WTC11 (cell line): Measurements from ENCODE around the gene DTNBP1. TPM values are rescaled to one million over a fixed set of nuclear protein-coding genes. Genes with fewer than 3 reads are reported as not detected.

Source experiments
- ATAC-seq: fragments of 200-7000 bp; cut with Tn5 transposase; 2 replicates; pipeline ENCODE4 v1.10.0; 2021; ENCODE audit warnings: mild to moderate bottlenecking, moderate library complexity
- CTCF ChIA-PET: fragments of 300-600 bp; sonication (Branson Sonifier 250); formaldehyde crosslinking; loops from one replicate; lab custom pipeline; 2021; ENCODE audit warnings: antibody characterized with exemption; lab: Charles Lee
- POLR2A ChIA-PET: fragments of 350-600 bp; sonication (Branson Sonifier 250); formaldehyde crosslinking; loops from one replicate; lab custom pipeline; 2021; ENCODE audit warnings: antibody characterized with exemption; lab: Charles Lee
- DNase-seq: peaks from one replicate; pipeline ENCODE4 v3.0.0; 2021; ENCODE audit warnings: low spot score
- H3K27ac Mint-ChIP-seq: 2 replicates; pipeline ENCODE4 v1.8.0; 2021; ENCODE audit warnings: mixed read lengths
- H3K27me3 Mint-ChIP-seq: 2 replicates; pipeline ENCODE4 v1.8.0; 2021; ENCODE audit warnings: low read depth, mild to moderate bottlenecking, moderate library complexity, mixed read lengths
- H3K36me3 Mint-ChIP-seq: 2 replicates; pipeline ENCODE4 v1.8.0; 2021; ENCODE audit warnings: mixed read lengths
- H3K4me1 Mint-ChIP-seq: 2 replicates; pipeline ENCODE4 v1.8.0; 2022; ENCODE audit warnings: mixed read lengths
- H3K4me3 Mint-ChIP-seq: 2 replicates; pipeline ENCODE4 v1.8.0; 2021; ENCODE audit warnings: mild to moderate bottlenecking, moderate library complexity, mixed read lengths
- H3K9me3 Mint-ChIP-seq: 2 replicates; pipeline ENCODE4 v1.8.0; 2021; ENCODE audit warnings: mixed read lengths
- GRHL2 ChIP-seq: fragments of 250-450 bp; sonication (Bioruptor Pico); IDR thresholded peaks from 2 replicates; pipeline ENCODE4 v1.8.0; 2022; ENCODE audit warnings: mild to moderate bottlenecking, moderate library complexity; ENCODE audit not compliant: insufficient replicate concordance, severe bottlenecking
- GTF2I ChIP-seq: fragments of 250-450 bp; sonication (Bioruptor Pico); conservative IDR thresholded peaks from 2 replicates; pipeline ENCODE4 v1.4.0; 2021; ENCODE audit warnings: mild to moderate bottlenecking
- JAZF1 ChIP-seq: fragments of 250-450 bp; sonication (Bioruptor Pico); IDR thresholded peaks from 2 replicates; pipeline ENCODE4 v1.9.0; 2021; ENCODE audit warnings: moderate library complexity, mild to moderate bottlenecking, inconsistent platforms
- NFE2L1 ChIP-seq: sonication (generic); formaldehyde crosslinking; IDR thresholded peaks from 2 replicates; pipeline ENCODE4 v1.8.1; 2023; ENCODE audit warnings: missing genetic modification reagents
- RORB ChIP-seq: fragments of 250-450 bp; sonication (Bioruptor Pico); IDR thresholded peaks from 2 replicates; pipeline ENCODE4 v1.9.0; 2021; ENCODE audit warnings: mild to moderate bottlenecking
- SMAD3 ChIP-seq: sonication (generic); formaldehyde crosslinking; IDR thresholded peaks from 2 replicates; pipeline ENCODE4 v1.8.0; 2022; ENCODE audit warnings: missing genetic modification reagents, mild to moderate bottlenecking, borderline replicate concordance
- SP1 ChIP-seq: sonication (generic); formaldehyde crosslinking; conservative IDR thresholded peaks from 2 replicates; pipeline ENCODE4 v1.8.1; 2022; ENCODE audit warnings: missing genetic modification reagents
- TEAD1 ChIP-seq: sonication (generic); formaldehyde crosslinking; IDR thresholded peaks from 2 replicates; pipeline ENCODE4 v1.8.0; 2022; ENCODE audit warnings: mild to moderate bottlenecking, missing genetic modification reagents
- TP53 ChIP-seq: sonication (generic); formaldehyde crosslinking; IDR thresholded peaks from 2 replicates; pipeline ENCODE4 v1.8.1; 2023; ENCODE audit warnings: mild to moderate bottlenecking, missing genetic modification reagents
- ZBTB21 ChIP-seq: sonication (generic); formaldehyde crosslinking; IDR thresholded peaks from 2 replicates; pipeline ENCODE4 v1.8.1; 2023; ENCODE audit warnings: mild to moderate bottlenecking, missing genetic modification reagents, borderline replicate concordance
- ZNF138 ChIP-seq: sonication (generic); formaldehyde crosslinking; conservative IDR thresholded peaks from 2 replicates; pipeline ENCODE4 v1.8.1; 2022; ENCODE audit warnings: mild to moderate bottlenecking, moderate library complexity, missing genetic modification reagents
- ZNF219 ChIP-seq: sonication (generic); formaldehyde crosslinking; IDR thresholded peaks from 2 replicates; pipeline ENCODE4 v1.8.0; 2023; ENCODE audit warnings: missing genetic modification reagents, mild to moderate bottlenecking, borderline replicate concordance
- ZNF671 ChIP-seq: fragments of 250-450 bp; sonication (Bioruptor Pico); IDR thresholded peaks from 2 replicates; pipeline ENCODE4 v1.8.0; 2021; ENCODE audit warnings: mild to moderate bottlenecking
- total RNA-seq: library from RNA; stranded (reverse); gene quantifications from 3 replicates; pipeline ENCODE4 v1.2.3, GENCODE V29; 2021
- TF ChIP-seq, protein P1 (sequence below): fragments of 250-450 bp; sonication (Bioruptor Pico); IDR thresholded peaks from 2 replicates; pipeline ENCODE4 v1.9.0; 2021; ENCODE audit warnings: mild to moderate bottlenecking, borderline replicate concordance
- TF ChIP-seq, protein P2 (sequence below): sonication (generic); formaldehyde crosslinking; IDR thresholded peaks from 2 replicates; pipeline ENCODE4 v1.8.0; 2023; ENCODE audit warnings: mild to moderate bottlenecking, missing genetic modification reagents
- TF ChIP-seq, protein P3 (sequence below): sonication (generic); formaldehyde crosslinking; IDR thresholded peaks from 2 replicates; pipeline ENCODE4 v1.8.1; 2022; ENCODE audit warnings: low read depth, mild to moderate bottlenecking, moderate library complexity, missing genetic modification reagents, borderline replicate concordance
- TF ChIP-seq, protein P4 (sequence below): sonication (generic); formaldehyde crosslinking; IDR thresholded peaks from 2 replicates; pipeline ENCODE4 v1.8.0; 2023; ENCODE audit warnings: missing genetic modification reagents
- TF ChIP-seq, protein P5 (sequence below): fragments of 250-450 bp; sonication (Bioruptor Pico); IDR thresholded peaks from 2 replicates; pipeline ENCODE4 v1.9.0; 2021; ENCODE audit warnings: moderate library complexity, mild to moderate bottlenecking, inconsistent platforms, borderline replicate concordance
- TF ChIP-seq, protein P6 (sequence below): sonication (generic); formaldehyde crosslinking; IDR thresholded peaks from 2 replicates; pipeline ENCODE4 v1.8.0; 2022; ENCODE audit warnings: missing genetic modification reagents
- TF ChIP-seq, protein P7 (sequence below): sonication (generic); formaldehyde crosslinking; conservative IDR thresholded peaks from 2 replicates; pipeline ENCODE4 v1.8.1; 2022; ENCODE audit warnings: mild to moderate bottlenecking, missing genetic modification reagents

DTNBP1 gene
- total RNA-seq, 1 experiment from 2014 or later, result 15.1 TPM

DNA sequence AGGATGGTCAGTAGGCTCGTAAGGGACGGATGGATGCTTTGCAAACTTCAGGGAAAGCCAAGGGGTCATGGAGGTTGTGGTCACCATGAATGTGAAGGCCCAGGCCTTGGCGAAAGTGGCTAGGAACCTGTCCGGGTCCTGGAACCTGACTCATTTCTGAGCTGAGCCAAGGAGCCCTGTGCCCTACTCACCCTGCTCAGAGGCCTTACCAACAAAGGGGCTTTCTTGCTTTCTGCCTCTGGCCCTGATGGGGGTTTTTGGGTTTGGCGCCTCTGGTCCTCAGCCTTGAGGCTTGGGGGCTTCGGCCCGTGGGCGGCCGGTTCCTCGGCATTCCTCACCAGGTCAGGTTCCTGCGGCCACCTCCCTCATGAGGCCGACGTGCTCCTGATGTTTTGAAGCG, 155.1 kb downstream of the DTNBP1 start (continued):
- TF ChIP-seq, protein P1, sequence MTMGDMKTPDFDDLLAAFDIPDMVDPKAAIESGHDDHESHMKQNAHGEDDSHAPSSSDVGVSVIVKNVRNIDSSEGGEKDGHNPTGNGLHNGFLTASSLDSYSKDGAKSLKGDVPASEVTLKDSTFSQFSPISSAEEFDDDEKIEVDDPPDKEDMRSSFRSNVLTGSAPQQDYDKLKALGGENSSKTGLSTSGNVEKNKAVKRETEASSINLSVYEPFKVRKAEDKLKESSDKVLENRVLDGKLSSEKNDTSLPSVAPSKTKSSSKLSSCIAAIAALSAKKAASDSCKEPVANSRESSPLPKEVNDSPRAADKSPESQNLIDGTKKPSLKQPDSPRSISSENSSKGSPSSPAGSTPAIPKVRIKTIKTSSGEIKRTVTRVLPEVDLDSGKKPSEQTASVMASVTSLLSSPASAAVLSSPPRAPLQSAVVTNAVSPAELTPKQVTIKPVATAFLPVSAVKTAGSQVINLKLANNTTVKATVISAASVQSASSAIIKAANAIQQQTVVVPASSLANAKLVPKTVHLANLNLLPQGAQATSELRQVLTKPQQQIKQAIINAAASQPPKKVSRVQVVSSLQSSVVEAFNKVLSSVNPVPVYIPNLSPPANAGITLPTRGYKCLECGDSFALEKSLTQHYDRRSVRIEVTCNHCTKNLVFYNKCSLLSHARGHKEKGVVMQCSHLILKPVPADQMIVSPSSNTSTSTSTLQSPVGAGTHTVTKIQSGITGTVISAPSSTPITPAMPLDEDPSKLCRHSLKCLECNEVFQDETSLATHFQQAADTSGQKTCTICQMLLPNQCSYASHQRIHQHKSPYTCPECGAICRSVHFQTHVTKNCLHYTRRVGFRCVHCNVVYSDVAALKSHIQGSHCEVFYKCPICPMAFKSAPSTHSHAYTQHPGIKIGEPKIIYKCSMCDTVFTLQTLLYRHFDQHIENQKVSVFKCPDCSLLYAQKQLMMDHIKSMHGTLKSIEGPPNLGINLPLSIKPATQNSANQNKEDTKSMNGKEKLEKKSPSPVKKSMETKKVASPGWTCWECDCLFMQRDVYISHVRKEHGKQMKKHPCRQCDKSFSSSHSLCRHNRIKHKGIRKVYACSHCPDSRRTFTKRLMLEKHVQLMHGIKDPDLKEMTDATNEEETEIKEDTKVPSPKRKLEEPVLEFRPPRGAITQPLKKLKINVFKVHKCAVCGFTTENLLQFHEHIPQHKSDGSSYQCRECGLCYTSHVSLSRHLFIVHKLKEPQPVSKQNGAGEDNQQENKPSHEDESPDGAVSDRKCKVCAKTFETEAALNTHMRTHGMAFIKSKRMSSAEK (CRISPR knock-in tag), result no peak
- TF ChIP-seq GTF2I (CRISPR knock-in tag), result no peak
- TF ChIP-seq ZNF138 (CRISPR knock-in tag), result no peak
- TF ChIP-seq, protein P2, sequence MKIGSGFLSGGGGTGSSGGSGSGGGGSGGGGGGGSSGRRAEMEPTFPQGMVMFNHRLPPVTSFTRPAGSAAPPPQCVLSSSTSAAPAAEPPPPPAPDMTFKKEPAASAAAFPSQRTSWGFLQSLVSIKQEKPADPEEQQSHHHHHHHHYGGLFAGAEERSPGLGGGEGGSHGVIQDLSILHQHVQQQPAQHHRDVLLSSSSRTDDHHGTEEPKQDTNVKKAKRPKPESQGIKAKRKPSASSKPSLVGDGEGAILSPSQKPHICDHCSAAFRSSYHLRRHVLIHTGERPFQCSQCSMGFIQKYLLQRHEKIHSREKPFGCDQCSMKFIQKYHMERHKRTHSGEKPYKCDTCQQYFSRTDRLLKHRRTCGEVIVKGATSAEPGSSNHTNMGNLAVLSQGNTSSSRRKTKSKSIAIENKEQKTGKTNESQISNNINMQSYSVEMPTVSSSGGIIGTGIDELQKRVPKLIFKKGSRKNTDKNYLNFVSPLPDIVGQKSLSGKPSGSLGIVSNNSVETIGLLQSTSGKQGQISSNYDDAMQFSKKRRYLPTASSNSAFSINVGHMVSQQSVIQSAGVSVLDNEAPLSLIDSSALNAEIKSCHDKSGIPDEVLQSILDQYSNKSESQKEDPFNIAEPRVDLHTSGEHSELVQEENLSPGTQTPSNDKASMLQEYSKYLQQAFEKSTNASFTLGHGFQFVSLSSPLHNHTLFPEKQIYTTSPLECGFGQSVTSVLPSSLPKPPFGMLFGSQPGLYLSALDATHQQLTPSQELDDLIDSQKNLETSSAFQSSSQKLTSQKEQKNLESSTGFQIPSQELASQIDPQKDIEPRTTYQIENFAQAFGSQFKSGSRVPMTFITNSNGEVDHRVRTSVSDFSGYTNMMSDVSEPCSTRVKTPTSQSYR, result no peak
- no peak for TF ChIP-seq SP1 (CRISPR knock-in tag)

DNA sequence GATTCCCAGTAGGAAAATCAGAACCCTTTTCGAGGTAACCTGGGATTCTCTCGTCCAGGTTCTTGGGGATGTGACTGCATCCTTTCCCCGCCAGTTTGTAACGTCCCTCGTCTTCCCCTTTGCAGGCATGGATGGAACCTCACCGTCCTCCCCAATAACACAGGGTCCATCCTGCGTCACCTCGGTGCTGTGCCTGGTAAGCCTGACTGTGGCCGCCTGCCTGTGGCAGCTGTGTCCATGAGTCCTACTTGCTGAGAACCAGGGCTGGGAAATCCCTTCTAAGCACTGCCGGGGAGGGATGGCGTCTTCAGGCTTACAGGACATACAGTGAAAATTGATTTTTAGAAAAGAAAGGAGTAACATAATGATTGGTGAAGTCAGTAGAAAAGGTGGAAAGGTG, 155.6 kb downstream of the DTNBP1 start:
- Mint-ChIP-seq H3K27ac (peak overlapping the region; percentile 18), H3K4me1 (peaks cover 53% of the 10 kb centered on the region), H3K36me3 (peaks cover 93% of the 10 kb centered on the region), H3K9me3 (no peaks in the 10 kb centered on the region), H3K27me3 (no peaks in the 10 kb centered on the region), H3K4me3 (no peak overlapping the region)
- ChIA-PET POLR2A (no interaction called here), CTCF (interaction anchor here (1.0 kb wide), 1 partner anchor 9 kb away, joined by 3 read pairs; no protein-coding TSS in a partner anchor)
- no peak for DNase-seq
- TF ChIP-seq RORB (CRISPR knock-in tag), result no peak
- no peak for TF ChIP-seq SMAD3
- no peak for TF ChIP-seq TP53 (CRISPR knock-in tag)
- TF ChIP-seq, protein P3, sequence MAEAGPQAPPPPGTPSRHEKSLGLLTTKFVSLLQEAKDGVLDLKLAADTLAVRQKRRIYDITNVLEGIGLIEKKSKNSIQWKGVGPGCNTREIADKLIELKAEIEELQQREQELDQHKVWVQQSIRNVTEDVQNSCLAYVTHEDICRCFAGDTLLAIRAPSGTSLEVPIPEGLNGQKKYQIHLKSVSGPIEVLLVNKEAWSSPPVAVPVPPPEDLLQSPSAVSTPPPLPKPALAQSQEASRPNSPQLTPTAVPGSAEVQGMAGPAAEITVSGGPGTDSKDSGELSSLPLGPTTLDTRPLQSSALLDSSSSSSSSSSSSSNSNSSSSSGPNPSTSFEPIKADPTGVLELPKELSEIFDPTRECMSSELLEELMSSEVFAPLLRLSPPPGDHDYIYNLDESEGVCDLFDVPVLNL (CRISPR knock-in tag), result no peak
- TF ChIP-seq, protein P4, sequence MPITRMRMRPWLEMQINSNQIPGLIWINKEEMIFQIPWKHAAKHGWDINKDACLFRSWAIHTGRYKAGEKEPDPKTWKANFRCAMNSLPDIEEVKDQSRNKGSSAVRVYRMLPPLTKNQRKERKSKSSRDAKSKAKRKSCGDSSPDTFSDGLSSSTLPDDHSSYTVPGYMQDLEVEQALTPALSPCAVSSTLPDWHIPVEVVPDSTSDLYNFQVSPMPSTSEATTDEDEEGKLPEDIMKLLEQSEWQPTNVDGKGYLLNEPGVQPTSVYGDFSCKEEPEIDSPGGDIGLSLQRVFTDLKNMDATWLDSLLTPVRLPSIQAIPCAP (CRISPR knock-in tag), result no peak
- no peak for TF ChIP-seq NFE2L1 (CRISPR knock-in tag)
- TF ChIP-seq, protein P5, sequence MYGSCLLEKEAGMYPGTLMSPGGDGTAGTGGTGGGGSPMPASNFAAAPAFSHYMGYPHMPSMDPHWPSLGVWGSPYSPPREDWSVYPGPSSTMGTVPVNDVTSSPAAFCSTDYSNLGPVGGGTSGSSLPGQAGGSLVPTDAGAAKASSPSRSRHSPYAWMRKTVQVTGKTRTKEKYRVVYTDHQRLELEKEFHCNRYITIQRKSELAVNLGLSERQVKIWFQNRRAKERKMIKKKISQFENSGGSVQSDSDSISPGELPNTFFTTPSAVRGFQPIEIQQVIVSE, result no peak
- TF ChIP-seq ZNF671, result no peak
- TF ChIP-seq TEAD1 (CRISPR knock-in tag), result no peak
- no peak for ATAC-seq

DNA sequence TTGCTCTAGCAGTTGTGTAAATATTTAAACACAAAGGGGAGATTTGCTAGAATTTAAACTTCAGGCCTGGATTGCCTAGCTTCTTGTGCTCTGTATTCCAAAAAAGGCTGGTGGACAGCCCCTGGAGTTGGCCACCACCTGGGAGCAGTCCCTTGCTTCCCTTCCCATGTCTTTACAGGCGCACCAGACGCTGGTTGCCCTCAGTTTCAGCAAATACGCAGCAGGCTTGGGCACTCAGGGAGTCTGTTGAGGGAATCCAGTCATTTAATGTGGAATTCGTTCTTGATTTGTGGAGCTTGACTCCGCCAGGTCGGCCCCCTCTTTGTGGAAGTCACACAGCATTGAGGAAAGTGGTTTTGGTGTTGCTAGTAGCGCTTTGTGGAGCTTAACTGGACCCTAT, 156.8 kb downstream of the DTNBP1 start:
- H3K27me3 Mint-ChIP-seq, result no peaks in the 10 kb centered on the region
- ChIA-PET CTCF (no interaction called here), POLR2A (no interaction called here)
- peak overlapping the region; percentile 20; the same call in 1 of the 2 replicates for H3K27ac Mint-ChIP-seq
- H3K36me3 Mint-ChIP-seq, result peaks cover 93% of the 10 kb centered on the region
- no peak for DNase-seq
- H3K4me3 Mint-ChIP-seq, result no peak overlapping the region
- peaks cover 60% of the 10 kb centered on the region for H3K4me1 Mint-ChIP-seq
- H3K9me3 Mint-ChIP-seq, result no peaks in the 10 kb centered on the region
- ATAC-seq, result no peak
- TF ChIP-seq GRHL2 (no peak), ZNF671 (no peak), GTF2I (CRISPR knock-in tag) (no peak), ZNF219 (CRISPR knock-in tag) (no peak), ZBTB21 (CRISPR knock-in tag) (no peak), JAZF1 (CRISPR knock-in tag) (no peak)
- TF ChIP-seq, protein P6, sequence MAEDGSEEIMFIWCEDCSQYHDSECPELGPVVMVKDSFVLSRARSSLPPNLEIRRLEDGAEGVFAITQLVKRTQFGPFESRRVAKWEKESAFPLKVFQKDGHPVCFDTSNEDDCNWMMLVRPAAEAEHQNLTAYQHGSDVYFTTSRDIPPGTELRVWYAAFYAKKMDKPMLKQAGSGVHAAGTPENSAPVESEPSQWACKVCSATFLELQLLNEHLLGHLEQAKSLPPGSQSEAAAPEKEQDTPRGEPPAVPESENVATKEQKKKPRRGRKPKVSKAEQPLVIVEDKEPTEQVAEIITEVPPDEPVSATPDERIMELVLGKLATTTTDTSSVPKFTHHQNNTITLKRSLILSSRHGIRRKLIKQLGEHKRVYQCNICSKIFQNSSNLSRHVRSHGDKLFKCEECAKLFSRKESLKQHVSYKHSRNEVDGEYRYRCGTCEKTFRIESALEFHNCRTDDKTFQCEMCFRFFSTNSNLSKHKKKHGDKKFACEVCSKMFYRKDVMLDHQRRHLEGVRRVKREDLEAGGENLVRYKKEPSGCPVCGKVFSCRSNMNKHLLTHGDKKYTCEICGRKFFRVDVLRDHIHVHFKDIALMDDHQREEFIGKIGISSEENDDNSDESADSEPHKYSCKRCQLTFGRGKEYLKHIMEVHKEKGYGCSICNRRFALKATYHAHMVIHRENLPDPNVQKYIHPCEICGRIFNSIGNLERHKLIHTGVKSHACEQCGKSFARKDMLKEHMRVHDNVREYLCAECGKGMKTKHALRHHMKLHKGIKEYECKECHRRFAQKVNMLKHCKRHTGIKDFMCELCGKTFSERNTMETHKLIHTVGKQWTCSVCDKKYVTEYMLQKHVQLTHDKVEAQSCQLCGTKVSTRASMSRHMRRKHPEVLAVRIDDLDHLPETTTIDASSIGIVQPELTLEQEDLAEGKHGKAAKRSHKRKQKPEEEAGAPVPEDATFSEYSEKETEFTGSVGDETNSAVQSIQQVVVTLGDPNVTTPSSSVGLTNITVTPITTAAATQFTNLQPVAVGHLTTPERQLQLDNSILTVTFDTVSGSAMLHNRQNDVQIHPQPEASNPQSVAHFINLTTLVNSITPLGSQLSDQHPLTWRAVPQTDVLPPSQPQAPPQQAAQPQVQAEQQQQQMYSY, result no peak
- TF ChIP-seq, protein P7, sequence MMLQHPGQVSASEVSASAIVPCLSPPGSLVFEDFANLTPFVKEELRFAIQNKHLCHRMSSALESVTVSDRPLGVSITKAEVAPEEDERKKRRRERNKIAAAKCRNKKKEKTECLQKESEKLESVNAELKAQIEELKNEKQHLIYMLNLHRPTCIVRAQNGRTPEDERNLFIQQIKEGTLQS, result no peak
